Hematopoietic multipotent progenitor cell treated with erythropoietin and hydrocortisone succinate and interleukin-3 and kit ligand, for 8 days (in vitro differentiated cells): Measurements from ENCODE around the gene THAP11.

Experiments
- DNase-seq: peaks from one replicate; pipeline ENCODE4 v3.0.0-alpha.2; 2015

The THAP11 gene

GRCh38 chr16:67841816-67842508 lies at the start of gene THAP11:
Gene THAP11 (plus strand): TSS chr16:67842320. CDS start chr16:67842555, 235 bp downstream.
- peak; percentile 97 for DNase-seq

- DNase-seq: peak; percentile 71
Measured at GRCh38 chr16:67796099-67796718, 45.9 kb upstream of the THAP11 start.

- peak; percentile 100 for DNase-seq
Measured at GRCh38 chr16:67800338-67800926, 41.7 kb upstream of the THAP11 start.

- peak; percentile 68 for DNase-seq
Measured at GRCh38 chr16:67801241-67801640, 40.9 kb upstream of the THAP11 start.

- DNase-seq: no peak
Measured at GRCh38 chr16:67801883-67802282, 40.2 kb upstream of the THAP11 start.

- DNase-seq: no peak
Measured at GRCh38 chr16:67803894-67804293, 38.2 kb upstream of the THAP11 start.

GRCh38 chr16:67804853-67805542 lies 37.1 kb upstream of the THAP11 start:
- no peak for DNase-seq

- DNase-seq: no peak
Measured at GRCh38 chr16:67805718-67806427, 36.2 kb upstream of the THAP11 start.

- peak; percentile 100 for DNase-seq
Measured at GRCh38 chr16:67806428-67807147, 35.5 kb upstream of the THAP11 start, which contains the start of the genes RANBP10 and TSNAXIP1. Gene RANBP10 (minus strand): TSS chr16:67806560. CDS start chr16:67806536, 24 bp downstream. Gene TSNAXIP1 (plus strand): TSS chr16:67806889. CDS start chr16:67807150, 261 bp downstream.

- DNase-seq: no peak
Measured at GRCh38 chr16:67807148-67807682, 34.9 kb upstream of the THAP11 start.

GRCh38 chr16:67811899-67812298 lies 30.2 kb upstream of the THAP11 start:
- no peak for DNase-seq

- no peak for DNase-seq
Measured at GRCh38 chr16:67814567-67814966, 27.6 kb upstream of the THAP11 start.

GRCh38 chr16:67820608-67821259 lies 21.4 kb upstream of the THAP11 start:
- no peak for DNase-seq

GRCh38 chr16:67822511-67822910 lies 19.6 kb upstream of the THAP11 start:
- no peak for DNase-seq

GRCh38 chr16:67825119-67825518 lies 17.0 kb upstream of the THAP11 start:
- DNase-seq: no peak

GRCh38 chr16:67825906-67826305 lies 16.2 kb upstream of the THAP11 start:
- no peak for DNase-seq

GRCh38 chr16:67828651-67829050 lies 13.5 kb upstream of the THAP11 start:
- DNase-seq: no peak

- DNase-seq: peak; percentile 41
Measured at GRCh38 chr16:67833030-67833414, 9.1 kb upstream of the THAP11 start.

- peak; percentile 90 for DNase-seq
Measured at GRCh38 chr16:67833415-67834241, 8.5 kb upstream of the THAP11 start.

GRCh38 chr16:67834242-67834614 lies 7.9 kb upstream of the THAP11 start:
- no peak for DNase-seq
